ENCODE measurements around the gene GSTO2. TPM values are rescaled to one million over a fixed set of nuclear protein-coding genes. Genes with fewer than 3 reads are reported as not detected.

GSTO2 gene
- total RNA-seq, 1 donor from 2014 or later, result 24.0 TPM

DNA sequence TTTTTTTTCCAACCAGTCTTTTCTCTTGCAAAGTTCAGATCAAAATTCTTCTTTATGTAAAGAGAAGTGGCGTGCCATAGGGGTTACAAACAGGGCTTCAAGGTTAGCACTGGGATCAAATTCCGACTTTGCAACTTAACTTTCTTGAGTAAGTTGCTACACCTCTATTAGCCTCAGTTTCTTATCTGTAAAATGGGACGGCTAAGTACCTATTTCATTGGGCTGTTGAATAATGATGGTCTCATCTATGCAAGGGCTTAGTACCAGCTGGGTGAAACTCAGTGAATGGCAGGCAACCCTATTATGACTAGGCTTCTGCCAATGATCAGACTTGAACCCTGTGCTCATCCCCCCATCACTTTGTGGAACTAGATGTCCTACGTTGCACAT is 35.4 kb downstream of the GSTO2 start:
- Histone ChIP-seq H3K36me3 (ENCODE audit: control insufficient read depth, insufficient read depth, low read length) (no peaks in the 10 kb centered on the region), H3K27me3 (ENCODE audit: control insufficient read depth, insufficient read depth, low read length) (no peaks in the 10 kb centered on the region), H3K4me3 (ENCODE audit: low read depth, low read length) (no peak overlapping the region)
- DNase-seq (ENCODE audit: low read depth), result no peak
- TF ChIP-seq, protein P1, sequence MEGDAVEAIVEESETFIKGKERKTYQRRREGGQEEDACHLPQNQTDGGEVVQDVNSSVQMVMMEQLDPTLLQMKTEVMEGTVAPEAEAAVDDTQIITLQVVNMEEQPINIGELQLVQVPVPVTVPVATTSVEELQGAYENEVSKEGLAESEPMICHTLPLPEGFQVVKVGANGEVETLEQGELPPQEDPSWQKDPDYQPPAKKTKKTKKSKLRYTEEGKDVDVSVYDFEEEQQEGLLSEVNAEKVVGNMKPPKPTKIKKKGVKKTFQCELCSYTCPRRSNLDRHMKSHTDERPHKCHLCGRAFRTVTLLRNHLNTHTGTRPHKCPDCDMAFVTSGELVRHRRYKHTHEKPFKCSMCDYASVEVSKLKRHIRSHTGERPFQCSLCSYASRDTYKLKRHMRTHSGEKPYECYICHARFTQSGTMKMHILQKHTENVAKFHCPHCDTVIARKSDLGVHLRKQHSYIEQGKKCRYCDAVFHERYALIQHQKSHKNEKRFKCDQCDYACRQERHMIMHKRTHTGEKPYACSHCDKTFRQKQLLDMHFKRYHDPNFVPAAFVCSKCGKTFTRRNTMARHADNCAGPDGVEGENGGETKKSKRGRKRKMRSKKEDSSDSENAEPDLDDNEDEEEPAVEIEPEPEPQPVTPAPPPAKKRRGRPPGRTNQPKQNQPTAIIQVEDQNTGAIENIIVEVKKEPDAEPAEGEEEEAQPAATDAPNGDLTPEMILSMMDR (IDR thresholded peaks at IDR 0.05; ENCODE audit: insufficient read depth, low read length, poor library complexity, severe bottlenecking), result no peak

DNA sequence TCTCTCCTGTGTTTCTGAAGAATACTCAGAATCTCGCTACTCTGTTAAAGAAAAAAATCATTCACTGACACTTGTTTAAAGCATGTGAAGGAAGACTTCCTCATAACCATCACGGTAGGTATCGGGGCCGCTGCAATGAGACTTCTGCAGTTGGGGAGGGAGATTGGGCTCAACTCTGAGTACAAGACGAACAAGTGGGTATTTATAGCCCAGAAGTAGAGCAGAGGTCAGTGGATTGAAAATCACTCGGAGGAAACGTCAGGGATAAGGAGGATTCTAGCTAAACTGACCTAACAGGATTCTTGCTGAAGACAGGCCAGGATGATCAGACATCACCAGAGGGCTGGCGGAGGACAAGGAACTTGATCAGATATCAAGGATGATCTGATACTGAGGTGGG is 35.9 kb downstream of the GSTO2 start:
- no peak overlapping the region for H3K4me3 ChIP-seq (ENCODE audit: low read depth, low read length)
- TF ChIP-seq, protein P1 (IDR thresholded peaks at IDR 0.05; ENCODE audit: insufficient read depth, low read length, poor library complexity, severe bottlenecking), result no peak

DNA sequence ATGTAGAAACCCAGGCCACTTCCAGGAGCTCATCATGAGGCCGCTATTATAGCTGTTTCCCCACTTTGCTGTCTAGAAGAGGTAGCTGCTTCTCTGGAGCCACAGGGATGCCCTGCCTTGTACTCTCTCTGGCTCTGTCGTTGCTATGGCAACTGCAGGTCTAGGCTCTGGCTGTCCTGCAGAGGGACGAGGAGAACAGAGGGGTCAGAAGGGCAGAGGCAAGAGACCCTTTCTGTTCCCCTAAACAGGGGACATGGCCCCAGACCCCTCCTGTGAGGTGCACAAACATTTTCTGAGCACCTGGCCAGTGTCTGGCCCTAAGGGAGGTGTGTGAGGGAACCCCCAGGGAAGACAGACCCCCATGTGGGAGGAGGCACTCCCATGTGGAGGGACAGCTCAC is 37.9 kb downstream of the GSTO2 start:
- TF ChIP-seq, protein P1 (IDR thresholded peaks at IDR 0.05; ENCODE audit: insufficient read depth, low read length, poor library complexity, severe bottlenecking), result no peak
- Histone ChIP-seq H3K36me3 (ENCODE audit: control insufficient read depth, insufficient read depth, low read length) (no peaks in the 10 kb centered on the region), H3K27me3 (ENCODE audit: control insufficient read depth, insufficient read depth, low read length) (no peaks in the 10 kb centered on the region), H3K4me3 (ENCODE audit: low read depth, low read length) (no peak overlapping the region)
- no peak for DNase-seq (ENCODE audit: low read depth)

More for the DNA sequence above, 35.9 kb downstream of the GSTO2 start:
- H3K36me3 ChIP-seq (ENCODE audit: control insufficient read depth, insufficient read depth, low read length), result no peaks in the 10 kb centered on the region
- no peaks in the 10 kb centered on the region for H3K27me3 ChIP-seq (ENCODE audit: control insufficient read depth, insufficient read depth, low read length)
- no peak for DNase-seq (ENCODE audit: low read depth)

DNA sequence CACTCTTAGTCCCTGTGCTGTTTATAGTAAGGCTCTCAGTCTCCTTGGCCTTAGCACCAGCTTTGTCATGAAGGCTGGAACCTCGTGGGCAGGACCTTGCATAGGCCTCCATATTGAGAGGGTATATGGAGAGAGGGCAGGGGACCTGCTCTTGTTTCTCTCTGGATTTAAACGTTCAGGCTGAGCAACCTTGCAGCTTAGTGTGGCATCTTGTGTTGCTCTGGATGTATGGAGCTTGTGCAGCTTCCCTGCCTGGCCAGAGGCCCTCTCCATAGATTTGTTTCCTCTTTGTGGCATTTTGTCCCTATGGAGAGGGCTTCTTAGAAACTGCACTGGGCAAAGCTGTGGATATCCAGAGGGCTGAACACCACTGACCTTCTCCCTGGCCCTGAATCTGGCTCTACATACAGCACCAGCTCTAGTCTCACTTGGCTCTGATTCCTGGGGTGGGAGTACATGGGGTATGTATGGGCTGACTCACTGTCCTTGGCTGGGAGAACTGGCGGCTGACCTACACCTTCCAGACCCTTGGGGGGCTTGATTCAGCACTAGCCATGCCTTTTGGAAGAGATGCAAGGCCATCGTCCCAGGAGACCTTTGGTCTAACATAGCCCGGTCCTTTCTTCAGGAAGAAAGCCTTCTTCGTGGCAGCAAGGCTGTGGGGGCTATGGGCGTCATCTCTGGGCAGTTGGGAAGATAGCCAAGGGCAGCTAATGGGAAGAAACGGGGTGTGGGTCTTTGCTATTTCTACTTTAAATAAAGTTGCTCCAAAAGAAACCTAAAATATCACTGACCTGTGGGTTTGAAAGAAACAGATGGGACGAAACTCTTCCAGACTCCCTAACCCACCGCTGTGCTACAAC is 38.8 kb downstream of the GSTO2 start:
- Histone ChIP-seq H3K36me3 (ENCODE audit: control insufficient read depth, insufficient read depth, low read length) (no peaks in the 10 kb centered on the region), H3K4me3 (ENCODE audit: low read depth, low read length) (no peak overlapping the region), H3K27me3 (ENCODE audit: control insufficient read depth, insufficient read depth, low read length) (no peaks in the 10 kb centered on the region)
- no peak for DNase-seq (ENCODE audit: low read depth)
- TF ChIP-seq, protein P1 (IDR thresholded peaks at IDR 0.05; ENCODE audit: insufficient read depth, low read length, poor library complexity, severe bottlenecking), result no peak

DNA sequence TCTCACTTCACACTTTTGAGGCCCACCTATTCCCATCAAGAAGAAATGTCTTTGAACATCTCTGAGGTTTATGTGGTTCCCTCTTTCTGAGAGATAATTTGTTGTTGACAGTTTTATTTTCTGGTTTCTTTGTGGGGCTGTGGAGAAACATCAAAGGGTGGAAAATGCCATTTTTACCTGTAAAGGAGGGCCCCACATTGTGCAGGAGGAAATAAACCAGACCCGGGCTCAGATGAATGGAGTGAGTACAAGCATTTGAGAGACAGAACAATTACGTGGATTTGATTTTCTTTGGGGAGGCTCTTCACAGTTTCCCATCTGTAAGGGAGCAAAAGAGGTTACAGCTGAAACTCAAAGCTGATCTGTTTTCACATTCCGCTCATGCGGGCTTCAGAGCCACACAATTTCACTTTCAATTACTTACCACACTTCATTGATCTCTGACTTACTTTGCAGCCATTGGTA is 39.5 kb downstream of the GSTO2 start:
- TF ChIP-seq, protein P1 (IDR thresholded peaks at IDR 0.05; ENCODE audit: insufficient read depth, low read length, poor library complexity, severe bottlenecking), result no peak
- H3K27me3 ChIP-seq (ENCODE audit: control insufficient read depth, insufficient read depth, low read length), result no peaks in the 10 kb centered on the region
- no peak for DNase-seq (ENCODE audit: low read depth)
- no peaks in the 10 kb centered on the region for H3K36me3 ChIP-seq (ENCODE audit: control insufficient read depth, insufficient read depth, low read length)
- H3K4me3 ChIP-seq (ENCODE audit: low read depth, low read length), result no peak overlapping the region
